PC-3 (cell line): ENCODE data around the gene TMEM117. TPM values are rescaled to one million over a fixed set of nuclear protein-coding genes. Genes with fewer than 3 reads are reported as not detected.

Experiments
- ATAC-seq: fragments of 200-7000 bp; cut with Tn5 transposase; 2 replicates; pipeline ENCODE4 v1.9.1; 2020; ENCODE audit warnings: mild to moderate bottlenecking, moderate library complexity
- BruUV-seq: library from RNA; stranded (reverse); fragments of 400-500 nt; replicated peaks from 2 replicates; lab custom pipeline; 2021; lab: Mats Ljungman, UMichigan
- CTCF ChIA-PET: fragments of 300-600 bp; sonication (Branson Sonifier 250); formaldehyde crosslinking; loops from one replicate; lab custom pipeline; 2022; ENCODE audit warnings: antibody characterized with exemption; lab: Charles Lee
- POLR2A ChIA-PET: fragments of 300-600 bp; sonication (Branson Sonifier 250); formaldehyde crosslinking; loops from one replicate; lab custom pipeline; 2022; ENCODE audit warnings: antibody characterized with exemption; ENCODE audit not compliant: unreplicated experiment; lab: Charles Lee
- DNase-seq: peaks from one replicate; pipeline ENCODE4 v3.0.0-alpha.2; 2015
- H2AFZ ChIP-seq: fragments of 300-600 bp; sonication (generic); 2 replicates; pipeline ENCODE4 v1.6.0; 2016; ENCODE audit warnings: antibody characterized with exemption, low read length
- H3F3A ChIP-seq: fragments of 300-600 bp; sonication (generic); one replicate; pipeline ENCODE4 v1.6.0; 2017; ENCODE audit warnings: antibody characterized with exemption, low read length, control low read depth, mild to moderate bottlenecking; ENCODE audit not compliant: unreplicated experiment
- H3K27ac ChIP-seq: fragments of 300-600 bp; sonication (generic); 2 replicates; pipeline ENCODE4 v1.5.1; 2016; ENCODE audit warnings: mild to moderate bottlenecking, low read length
- H3K27me3 ChIP-seq: fragments of 300-600 bp; sonication (generic); 2 replicates; pipeline ENCODE4 v1.6.1; 2016; ENCODE audit warnings: low read length, mixed read lengths
- H3K36me3 ChIP-seq: fragments of 300-600 bp; sonication (generic); 2 replicates; pipeline ENCODE4 v1.6.1; 2016; ENCODE audit warnings: low read depth, mixed run types, low read length, mixed read lengths
- H3K4me1 ChIP-seq: fragments of 300-600 bp; sonication (generic); 2 replicates; pipeline ENCODE4 v1.5.1; 2016; ENCODE audit warnings: low read length; ENCODE audit not compliant: insufficient read depth
- H3K4me2 ChIP-seq: fragments of 300-600 bp; sonication (generic); 2 replicates; pipeline ENCODE4 v1.6.0; 2016; ENCODE audit warnings: low read length
- H3K4me3 ChIP-seq: fragments of 300-600 bp; sonication (generic); 2 replicates; pipeline ENCODE4 v1.5.1; 2016; ENCODE audit warnings: mild to moderate bottlenecking, low read length, mixed read lengths
- H3K79me2 ChIP-seq: fragments of 300-600 bp; sonication (generic); 2 replicates; pipeline ENCODE4 v1.6.1; 2017; ENCODE audit warnings: low read length, mixed read lengths
- H3K9ac ChIP-seq: fragments of 300-600 bp; sonication (generic); 2 replicates; pipeline ENCODE4 v1.6.0; 2016; ENCODE audit warnings: mild to moderate bottlenecking, low read length
- H3K9me2 ChIP-seq: fragments of 300-600 bp; sonication (generic); replicated peaks from 2 replicates; pipeline ENCODE4 v1.6.1; 2016; ENCODE audit warnings: mixed run types, low read length, mixed read lengths
- H3K9me3 ChIP-seq: fragments of 300-600 bp; sonication (generic); 2 replicates; pipeline ENCODE4 v1.6.1; 2016; ENCODE audit warnings: low read length, mixed read lengths
- H4K20me1 ChIP-seq: fragments of 300-600 bp; sonication (generic); 2 replicates; pipeline ENCODE4 v1.6.1; 2016; ENCODE audit warnings: low read length, mixed read lengths
- CTCF ChIP-seq: fragments of 300-600 bp; sonication (generic); conservative IDR thresholded peaks from 2 replicates; pipeline ENCODE4 v1.5.1; 2017; ENCODE audit warnings: antibody characterized with exemption, low read depth, mild to moderate bottlenecking, low read length
- EZH2 ChIP-seq: fragments of 300-600 bp; sonication (generic); IDR thresholded peaks from one replicate; pipeline ENCODE4 v1.6.1; 2017; ENCODE audit warnings: antibody characterized with exemption, mild to moderate bottlenecking, low read length; ENCODE audit not compliant: unreplicated experiment
- EZH2phosphoT487 ChIP-seq: fragments of 300-600 bp; sonication (generic); IDR thresholded peaks from 2 replicates; pipeline ENCODE4 v1.6.1; 2018; ENCODE audit warnings: mild to moderate bottlenecking, antibody characterized with exemption, low read length, borderline replicate concordance
- intact Hi-C: fragments of 100-400 bp; cut with micrococcal nuclease; formaldehyde crosslinking; loops from 2 replicates; pipeline ENCODE4 v1.9.0; 2023
- total RNA-seq: library from RNA; depleted of rRNA; stranded (reverse); fragments of >200 nt; gene quantifications from 2 replicates; pipeline ENCODE4 v1.2.3, GENCODE V29; 2014

TMEM117 gene
- total RNA-seq, 1 experiment from 2014 or later: 9.0 TPM

GRCh38 chr12:44397631-44398030, 561.8 kb downstream of the TMEM117 start:
- ChIA-PET CTCF (no interaction called here), POLR2A (no interaction called here)
- Histone ChIP-seq H3K9ac (no peak overlapping the region), H2AFZ (no peak overlapping the region), H3K27me3 (no peaks in the 10 kb centered on the region), H3K4me2 (no peak overlapping the region), H4K20me1 (no peaks in the 10 kb centered on the region), H3K4me1 (no peaks in the 10 kb centered on the region), H3K27ac (no peak overlapping the region), H3K79me2 (no peaks in the 10 kb centered on the region), H3K9me3 (no peaks in the 10 kb centered on the region), H3K9me2 (0 out of 2 replicates have a peak, but pooled peaks cover 3% of the 10 kb centered on the region), H3F3A (no peaks in the 10 kb centered on the region), H3K36me3 (no peaks in the 10 kb centered on the region), H3K4me3 (no peak overlapping the region)
- DNase-seq (no peak), ATAC-seq (no peak)
- no TSS peak for BruUV-seq
- TF ChIP-seq CTCF: no peak
- TF ChIP-seq EZH2phosphoT487: no peak
- TF ChIP-seq EZH2: no peak
- intact Hi-C loops: no loop called here

- Histone ChIP-seq H3K79me2 (no peaks in the 10 kb centered on the region), H3F3A (no peaks in the 10 kb centered on the region), H3K9ac (no peak overlapping the region), H3K27ac (no peak overlapping the region), H3K27me3 (peaks cover 39% of the 10 kb centered on the region), H4K20me1 (no peaks in the 10 kb centered on the region), H3K9me2 (0 out of 2 replicates have a peak, but pooled peaks cover 3% of the 10 kb centered on the region), H3K36me3 (no peaks in the 10 kb centered on the region), H2AFZ (no peak overlapping the region), H3K4me2 (no peak overlapping the region), H3K4me3 (no peak overlapping the region), H3K4me1 (no peaks in the 10 kb centered on the region), H3K9me3 (no peaks in the 10 kb centered on the region)
- TF ChIP-seq CTCF (no peak), EZH2phosphoT487 (no peak), EZH2 (no peak)
- ChIA-PET CTCF (no interaction called here), POLR2A (no interaction called here)
- intact Hi-C loops: no loop called here
- DNase-seq (no peak), ATAC-seq (no peak)
- no TSS peak for BruUV-seq
These were observed 567.3 kb downstream of the TMEM117 start for GRCh38 chr12:44403185-44403584.

- Histone ChIP-seq H3K4me2 (no peak overlapping the region), H3K27ac (no peak overlapping the region), H3K79me2 (no peaks in the 10 kb centered on the region), H3K4me1 (no peaks in the 10 kb centered on the region), H3K27me3 (peaks cover 52% of the 10 kb centered on the region), H4K20me1 (no peaks in the 10 kb centered on the region), H2AFZ (no peak overlapping the region), H3K36me3 (no peaks in the 10 kb centered on the region), H3K9me2 (0 out of 2 replicates have a peak, but pooled peaks cover 3% of the 10 kb centered on the region), H3K9me3 (no peaks in the 10 kb centered on the region), H3K4me3 (no peak overlapping the region), H3F3A (no peaks in the 10 kb centered on the region), H3K9ac (no peak overlapping the region)
- POLR2A ChIA-PET: interaction anchor here (0.6 kb wide), 1 partner anchor 80 kb away, joined by 3 read pairs; no protein-coding TSS in a partner anchor
- ATAC-seq (no peak), DNase-seq (no peak)
- no TSS peak for BruUV-seq
- no peak for TF ChIP-seq EZH2
- TF ChIP-seq CTCF: no peak
- TF ChIP-seq EZH2phosphoT487: no peak
- intact Hi-C loops: no loop called here
- CTCF ChIA-PET: no interaction called here
These were observed 569.4 kb downstream of the TMEM117 start for GRCh38 chr12:44405297-44405696.
